HG02840 (cell line): ENCODE measurements around the gene AP5Z1.
A peak's percentile ranks its signal among the peaks of the same experiment; 100 is the strongest.

ENCODE experiments used
- ATAC-seq: cut with Tn5 transposase; IDR thresholded peaks from one replicate; pipeline ENCODE4 v1.9.1; 2021; ENCODE audit warnings: mild to moderate bottlenecking, moderate library complexity, moderate number of reproducible peaks; ENCODE audit not compliant: unreplicated experiment, low FRiP score

The AP5Z1 gene

GRCh38 chr7:4764402-4765007, 10.9 kb upstream of the AP5Z1 start:
- ATAC-seq: no peak

GRCh38 chr7:4765776-4766490, 9.5 kb upstream of the AP5Z1 start:
- ATAC-seq: no peak

GRCh38 chr7:4766666-4767519, 8.5 kb upstream of the AP5Z1 start:
- ATAC-seq: no peak

- ATAC-seq: no peak
These were observed 6.5 kb upstream of the AP5Z1 start for GRCh38 chr7:4768597-4769569.

GRCh38 chr7:4769761-4770160, 5.7 kb upstream of the AP5Z1 start:
- no peak for ATAC-seq

GRCh38 chr7:4770886-4771285, 4.5 kb upstream of the AP5Z1 start:
- no peak for ATAC-seq

- no peak for ATAC-seq
These were observed 3.7 kb upstream of the AP5Z1 start for GRCh38 chr7:4771737-4772136.

- ATAC-seq: no peak
These were observed 3.1 kb upstream of the AP5Z1 start for GRCh38 chr7:4772306-4772705.

- no peak for ATAC-seq
These were observed 1.4 kb upstream of the AP5Z1 start for GRCh38 chr7:4774007-4774406.

- peak; percentile 29 for ATAC-seq
These were observed 669 bp upstream of the AP5Z1 start for GRCh38 chr7:4774658-4775249.

GRCh38 chr7:4775848-4776623, 613 bp downstream of the AP5Z1 start:
- ATAC-seq: no peak

- ATAC-seq: no peak
These were observed 3.7 kb downstream of the AP5Z1 start for GRCh38 chr7:4779118-4779517.

GRCh38 chr7:4781366-4782069, 6.1 kb downstream of the AP5Z1 start:
- ATAC-seq: no peak

GRCh38 chr7:4782333-4783291, 7.2 kb downstream of the AP5Z1 start:
- no peak for ATAC-seq

GRCh38 chr7:4783292-4783652, 7.8 kb downstream of the AP5Z1 start:
- no peak for ATAC-seq

- ATAC-seq: no peak
These were observed 8.4 kb downstream of the AP5Z1 start for GRCh38 chr7:4783762-4784351.

- no peak for ATAC-seq
These were observed 9.4 kb downstream of the AP5Z1 start for GRCh38 chr7:4784799-4785198.
